OCI-LY7 (cell line): ENCODE data around the gene KCNN3. TPM values are rescaled to one million over a fixed set of nuclear protein-coding genes. Genes with fewer than 3 reads are reported as not detected.

Source experiments
- BruUV-seq: library from RNA; stranded (reverse); fragments of 400-500 nt; replicated peaks from 2 replicates; lab custom pipeline; 2021; lab: Mats Ljungman, UMichigan
- CTCF ChIA-PET: fragments of 300-600 bp; sonication (Branson Sonifier 250); formaldehyde crosslinking; loops from one replicate; lab custom pipeline; 2022; ENCODE audit warnings: antibody characterized with exemption; ENCODE audit not compliant: unreplicated experiment; lab: Charles Lee
- POLR2A ChIA-PET: fragments of 300-600 bp; sonication (Branson Sonifier 250); formaldehyde crosslinking; loops from one replicate; lab custom pipeline; 2022; ENCODE audit warnings: antibody characterized with exemption; lab: Charles Lee
- DNase-seq: peaks from one replicate; pipeline ENCODE4 v3.0.0-alpha.2; 2015; ENCODE audit warnings: low spot score
- H2AFZ ChIP-seq: fragments of 200-600 bp; sonication (generic), shearing (Covaris generic); 2 replicates; pipeline ENCODE4 v1.6.1; 2014; ENCODE audit warnings: mild to moderate bottlenecking, antibody characterized with exemption, low read length, moderate library complexity
- H3K27ac ChIP-seq: fragments of 200-600 bp; sonication (generic); 2 replicates; pipeline ENCODE4 v1.5.1; 2014; ENCODE audit warnings: mixed run types, low read depth, mild to moderate bottlenecking, moderate library complexity, low read length, inconsistent platforms; ENCODE audit not compliant: poor library complexity, severe bottlenecking
- H3K36me3 ChIP-seq: fragments of 200-600 bp; sonication (generic); 2 replicates; pipeline ENCODE4 v1.6.1; 2014; ENCODE audit warnings: mild to moderate bottlenecking, antibody characterized with exemption, low read length, moderate library complexity, mixed read lengths; ENCODE audit not compliant: insufficient read depth
- H3K4me1 ChIP-seq: fragments of 200-600 bp; sonication (generic); 2 replicates; pipeline ENCODE4 v1.5.1; 2014; ENCODE audit warnings: mild to moderate bottlenecking, low read length; ENCODE audit not compliant: insufficient read depth, poor library complexity, severe bottlenecking
- H3K4me2 ChIP-seq: fragments of 200-600 bp; sonication (generic); 2 replicates; pipeline ENCODE4 v1.6.1; 2014; ENCODE audit warnings: mild to moderate bottlenecking, low read length
- H3K4me3 ChIP-seq: fragments of 200-600 bp; sonication (generic); 2 replicates; pipeline ENCODE4 v1.5.1; 2014; ENCODE audit warnings: mild to moderate bottlenecking, low read depth, low read length; ENCODE audit not compliant: poor library complexity, severe bottlenecking
- H3K79me2 ChIP-seq: fragments of 200-600 bp; sonication (generic); 2 replicates; pipeline ENCODE4 v1.6.1; 2016; ENCODE audit warnings: low read depth, mild to moderate bottlenecking, low read length, moderate library complexity, mixed read lengths; ENCODE audit not compliant: insufficient read depth
- H3K9me2 ChIP-seq: fragments of 200-600 bp; sonication (generic); 2 replicates; pipeline ENCODE4 v1.6.1; 2016; ENCODE audit warnings: mild to moderate bottlenecking, low read length, mixed read lengths; ENCODE audit not compliant: insufficient read depth
- H3K9me3 ChIP-seq: fragments of 200-600 bp; sonication (generic); 2 replicates; pipeline ENCODE4 v1.6.1; 2014; ENCODE audit warnings: mild to moderate bottlenecking, mixed run types, low read length, mixed read lengths
- H4K20me1 ChIP-seq: fragments of 200-600 bp; sonication (generic); 2 replicates; pipeline ENCODE4 v1.6.1; 2014; ENCODE audit warnings: mild to moderate bottlenecking, antibody characterized with exemption, low read length, moderate library complexity, mixed read lengths; ENCODE audit not compliant: insufficient read depth
- EZH2phosphoT487 ChIP-seq: fragments of 200-600 bp; sonication (generic); IDR thresholded peaks from 2 replicates; pipeline ENCODE4 v1.6.1; 2018; ENCODE audit warnings: low read depth, borderline replicate concordance, mild to moderate bottlenecking, mixed run types, antibody characterized with exemption, low read length, moderate library complexity, mixed read lengths
- intact Hi-C: fragments of 100-400 bp; cut with micrococcal nuclease; formaldehyde crosslinking; loops from one replicate; pipeline ENCODE4 v1.10.0; 2022; ENCODE audit not compliant: unreplicated experiment
- total RNA-seq, 2 experiments: library from RNA; depleted of rRNA in 1 of 2; stranded (reverse); fragments of >200 nt in 1 of 2; shearing (Covaris generic) in 1 of 2; gene quantifications; 2 replicates each; pipeline ENCODE4 v1.2.3, GENCODE V29; 2014 to 2022
- TF ChIP-seq, protein P1 (sequence below): fragments of 200-600 bp; sonication (generic); conservative IDR thresholded peaks from 2 replicates; pipeline ENCODE4 v1.5.1; 2014; ENCODE audit warnings: mild to moderate bottlenecking, antibody characterized with exemption, low read length, moderate library complexity, mixed read lengths

Gene KCNN3
- total RNA-seq, 2 experiments from 2014 or later, result 14.8 to 50.8 TPM

DNA sequence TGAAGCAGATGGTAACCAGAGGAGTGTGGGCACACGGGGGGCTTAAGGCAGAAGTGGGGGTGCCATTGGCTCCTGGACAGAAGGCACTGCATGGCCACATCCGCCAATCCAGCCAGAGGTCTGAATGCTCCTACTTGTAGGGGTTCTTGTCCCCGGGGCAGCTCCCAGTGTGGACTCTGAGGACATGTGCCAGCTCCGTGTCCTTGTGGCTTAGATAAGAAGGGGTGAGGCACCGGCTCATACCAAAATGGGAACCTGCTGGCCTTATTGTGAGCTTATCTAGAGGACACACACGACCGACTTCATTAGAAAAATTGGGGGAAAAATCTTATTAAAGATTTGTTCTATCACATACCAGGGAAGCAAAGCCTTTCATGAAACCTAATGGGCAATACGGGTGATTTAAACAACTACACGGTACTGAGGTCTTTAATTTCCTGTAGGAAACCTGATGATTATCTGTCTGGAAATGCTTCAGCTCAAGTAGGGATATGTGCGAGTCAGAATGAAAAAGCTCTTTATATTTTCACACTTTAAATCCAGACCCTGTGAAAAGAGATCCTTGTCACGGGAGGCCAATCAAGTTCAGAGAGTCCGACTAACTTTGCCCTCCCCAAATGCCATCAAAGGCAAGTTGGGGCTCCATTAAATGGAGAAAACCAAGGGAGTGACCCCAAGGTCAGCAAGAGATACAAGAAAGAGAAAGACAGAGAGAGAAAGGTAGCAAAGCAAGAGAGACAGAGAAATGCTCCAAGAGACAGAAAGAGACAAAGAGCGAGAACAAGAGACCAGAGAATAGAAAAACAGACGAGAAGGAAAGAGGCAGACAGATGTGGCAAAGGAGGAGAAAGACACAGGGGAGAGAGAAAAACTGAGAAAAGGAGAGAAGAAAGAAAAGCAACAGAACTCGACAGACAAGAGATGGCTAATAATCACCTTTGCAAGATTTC lies 14.1 kb upstream of the KCNN3 start:
- TF ChIP-seq, protein P1, sequence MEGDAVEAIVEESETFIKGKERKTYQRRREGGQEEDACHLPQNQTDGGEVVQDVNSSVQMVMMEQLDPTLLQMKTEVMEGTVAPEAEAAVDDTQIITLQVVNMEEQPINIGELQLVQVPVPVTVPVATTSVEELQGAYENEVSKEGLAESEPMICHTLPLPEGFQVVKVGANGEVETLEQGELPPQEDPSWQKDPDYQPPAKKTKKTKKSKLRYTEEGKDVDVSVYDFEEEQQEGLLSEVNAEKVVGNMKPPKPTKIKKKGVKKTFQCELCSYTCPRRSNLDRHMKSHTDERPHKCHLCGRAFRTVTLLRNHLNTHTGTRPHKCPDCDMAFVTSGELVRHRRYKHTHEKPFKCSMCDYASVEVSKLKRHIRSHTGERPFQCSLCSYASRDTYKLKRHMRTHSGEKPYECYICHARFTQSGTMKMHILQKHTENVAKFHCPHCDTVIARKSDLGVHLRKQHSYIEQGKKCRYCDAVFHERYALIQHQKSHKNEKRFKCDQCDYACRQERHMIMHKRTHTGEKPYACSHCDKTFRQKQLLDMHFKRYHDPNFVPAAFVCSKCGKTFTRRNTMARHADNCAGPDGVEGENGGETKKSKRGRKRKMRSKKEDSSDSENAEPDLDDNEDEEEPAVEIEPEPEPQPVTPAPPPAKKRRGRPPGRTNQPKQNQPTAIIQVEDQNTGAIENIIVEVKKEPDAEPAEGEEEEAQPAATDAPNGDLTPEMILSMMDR, result no peak
- no peak for TF ChIP-seq EZH2phosphoT487
- no peaks in the 10 kb centered on the region for H3K79me2 ChIP-seq
- intact Hi-C loops, result no loop called here
- ChIA-PET POLR2A (interaction anchor here (1.4 kb wide), 1 partner anchor 57 kb away, joined by 3 read pairs; no protein-coding TSS in a partner anchor), CTCF (no interaction called here)
- no peaks in the 10 kb centered on the region for H3K9me3 ChIP-seq
- no peak overlapping the region for H3K4me2 ChIP-seq
- no peak overlapping the region for H2AFZ ChIP-seq
- no peak for DNase-seq
- H3K27ac ChIP-seq, result no peak overlapping the region
- BruUV-seq, result no TSS peak
- H3K4me3 ChIP-seq, result no peak overlapping the region
- no peaks in the 10 kb centered on the region for H3K36me3 ChIP-seq
- H4K20me1 ChIP-seq, result no peaks in the 10 kb centered on the region
- H3K4me1 ChIP-seq, result peaks cover 11% of the 10 kb centered on the region
- no peaks in the 10 kb centered on the region for H3K9me2 ChIP-seq

DNA sequence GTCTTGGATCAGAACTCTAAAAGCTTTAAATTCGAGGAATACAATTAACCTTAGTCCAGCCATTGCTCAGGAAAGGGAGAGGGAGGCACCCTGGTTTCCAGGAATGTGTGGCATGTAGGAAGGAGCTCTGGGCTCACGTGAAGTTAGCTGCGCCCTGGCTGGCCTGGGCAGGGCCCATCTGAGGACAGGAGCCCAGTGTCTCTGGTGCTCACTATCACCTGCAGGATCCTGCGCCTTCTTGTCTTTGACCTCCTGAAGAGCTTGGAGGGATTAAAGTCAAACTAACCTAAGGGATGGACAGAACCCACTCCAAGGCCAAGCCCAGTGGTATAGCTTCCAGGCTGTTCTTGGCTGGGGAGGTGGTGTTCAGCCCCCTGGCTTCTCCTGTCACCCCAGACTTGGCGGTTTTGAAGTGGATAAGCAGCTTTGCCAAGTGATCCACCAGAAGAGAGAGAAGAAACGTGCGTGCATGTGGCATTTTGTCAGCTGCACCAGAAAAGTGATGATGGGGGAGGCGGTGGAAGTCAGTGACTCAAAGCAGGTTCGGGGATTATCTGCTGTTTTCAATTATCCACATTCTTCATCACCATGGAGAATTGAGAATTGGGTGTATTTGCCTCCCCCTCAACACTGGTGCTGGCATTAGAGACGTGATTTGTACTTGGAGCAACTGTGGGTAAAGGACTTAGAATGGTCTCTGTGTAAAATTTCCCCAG lies 11.9 kb upstream of the KCNN3 start:
- no peak overlapping the region for H3K4me3 ChIP-seq
- no peaks in the 10 kb centered on the region for H3K36me3 ChIP-seq
- no peaks in the 10 kb centered on the region for H4K20me1 ChIP-seq
- ChIA-PET CTCF (interaction anchor here (0.6 to 1.4 kb wide), 4 partner anchors 9 to 163 kb away, joined by 3 to 5 read pairs (median 3); no protein-coding TSS in a partner anchor), POLR2A (interaction anchor here (0.8 to 0.9 kb wide), 2 partner anchors 9 to 158 kb away, joined by 3 to 4 read pairs; no protein-coding TSS in a partner anchor)
- H3K27ac ChIP-seq, result no peak overlapping the region
- H3K9me3 ChIP-seq, result no peaks in the 10 kb centered on the region
- H3K4me1 ChIP-seq, result peaks cover 13% of the 10 kb centered on the region
- no peak overlapping the region for H2AFZ ChIP-seq
- no peak for DNase-seq
- no peaks in the 10 kb centered on the region for H3K79me2 ChIP-seq
- no peaks in the 10 kb centered on the region for H3K9me2 ChIP-seq
- no peak for TF ChIP-seq EZH2phosphoT487
- TF ChIP-seq, protein P1, result no peak
- H3K4me2 ChIP-seq, result no peak overlapping the region
- BruUV-seq, result no TSS peak
- intact Hi-C loops, result no loop called here
